HG02798 (cell line): ENCODE data around the gene GIT2.
A peak's percentile ranks its signal among the peaks of the same experiment; 100 is the strongest.
"Not testable (repeated sequence)": the region's sequence is repeated elsewhere in the genome, so short reads cannot be mapped to it uniquely, and the experiment has no call there.

Experiments
- ATAC-seq: cut with Tn5 transposase; IDR thresholded peaks from one replicate; pipeline ENCODE4 v1.9.1; 2021; ENCODE audit warnings: mild to moderate bottlenecking; ENCODE audit not compliant: unreplicated experiment, poor library complexity

Gene GIT2

GRCh38 chr12:109897029-109897428 lies 99.1 kb downstream of the GIT2 start:
- ATAC-seq: no peak

DNA sequence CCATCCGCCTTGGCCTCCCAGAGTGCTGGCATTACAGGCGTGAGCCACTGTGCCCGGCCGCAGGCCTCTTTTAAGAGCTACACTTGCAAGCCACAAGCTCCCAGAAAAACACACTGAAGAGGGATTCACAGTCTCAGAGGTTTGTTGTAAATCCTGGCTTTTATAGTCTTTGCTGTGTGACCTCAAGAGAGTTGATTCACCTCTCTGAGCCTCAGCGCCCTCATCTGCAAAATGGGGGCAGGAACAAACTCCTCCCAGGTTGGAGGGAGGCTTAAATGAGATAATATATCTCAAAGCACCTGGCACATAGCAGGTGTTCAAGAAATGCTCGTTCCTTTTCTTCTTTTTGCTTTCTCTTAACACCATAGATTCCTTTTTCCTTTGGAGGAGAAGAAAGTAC lies 100.0 kb downstream of the GIT2 start:
- ATAC-seq: no peak

DNA sequence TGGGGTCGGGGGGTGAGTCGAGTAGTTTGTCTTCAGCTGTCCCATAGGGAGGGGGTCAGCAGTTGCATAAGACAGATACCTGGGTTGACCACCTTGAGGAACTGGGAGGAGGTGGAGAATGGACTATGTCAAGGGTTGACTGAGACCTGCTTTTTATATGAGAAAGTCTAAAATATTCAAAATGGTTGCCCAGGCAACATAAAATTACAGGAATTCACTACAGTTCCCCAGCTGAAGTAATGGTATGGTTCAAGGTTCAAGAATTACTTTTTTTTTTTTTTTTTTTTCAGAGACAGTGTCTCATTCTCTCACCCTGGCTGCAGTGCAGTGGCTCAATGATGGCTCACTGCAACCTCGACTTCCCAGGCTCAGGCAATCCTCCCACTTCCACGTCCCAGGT lies 101.2 kb downstream of the GIT2 start:
- ATAC-seq: no peak

DNA sequence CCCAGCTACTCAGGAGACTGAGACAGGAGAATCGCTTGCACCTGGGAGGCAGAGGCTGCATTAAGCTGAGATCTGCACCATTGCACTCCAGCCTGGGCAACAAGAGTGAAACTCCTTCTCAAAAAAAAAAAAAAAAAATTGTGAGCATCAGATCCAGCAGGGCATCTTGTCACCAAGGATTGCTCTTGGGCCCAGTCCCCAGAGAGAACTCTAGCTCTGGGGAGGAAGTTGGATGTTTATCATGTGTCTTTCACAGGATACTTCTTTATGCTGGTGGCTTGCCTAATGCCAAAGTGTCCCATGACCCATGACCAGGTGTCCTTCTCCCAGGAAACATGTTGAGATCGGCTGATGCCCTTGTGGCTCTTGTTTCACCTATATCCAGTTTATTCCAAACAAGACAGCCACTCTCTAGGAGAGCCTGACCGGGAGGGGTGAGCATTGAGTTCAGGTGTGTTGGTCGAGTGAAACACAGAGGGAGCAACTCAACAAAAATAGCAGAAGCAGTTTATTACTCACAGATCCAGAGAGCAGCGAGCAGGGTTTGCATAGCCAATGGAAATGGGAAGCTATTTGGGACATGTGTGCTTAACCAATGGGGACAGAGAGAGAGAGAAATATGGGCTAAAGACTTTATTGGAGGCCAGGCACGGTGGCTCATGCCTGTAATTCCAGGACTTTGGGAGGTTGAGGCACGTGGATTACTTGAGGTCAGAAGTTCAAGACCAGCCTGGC lies 102.7 kb downstream of the GIT2 start:
- ATAC-seq: no peak

DNA sequence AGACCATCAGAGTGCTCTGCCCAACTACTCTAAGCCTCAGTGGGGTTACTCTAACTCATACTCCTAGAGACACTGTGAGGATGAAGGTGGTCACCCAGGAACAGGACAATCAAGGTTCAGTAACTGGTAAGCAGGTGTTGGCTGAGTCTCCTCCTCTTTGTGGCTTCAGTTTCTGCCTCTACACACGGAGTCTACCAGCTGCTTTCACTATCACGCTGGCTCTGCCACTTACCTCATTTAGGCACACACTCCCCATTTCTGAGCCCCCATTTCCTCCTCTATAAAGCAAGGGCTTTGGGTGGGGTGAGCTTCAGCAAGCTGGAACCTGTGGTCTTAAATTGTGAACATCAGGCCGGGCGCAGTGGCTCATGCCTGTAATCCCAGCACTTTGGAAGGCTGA lies 103.4 kb downstream of the GIT2 start:
- ATAC-seq: peak; percentile 76

DNA sequence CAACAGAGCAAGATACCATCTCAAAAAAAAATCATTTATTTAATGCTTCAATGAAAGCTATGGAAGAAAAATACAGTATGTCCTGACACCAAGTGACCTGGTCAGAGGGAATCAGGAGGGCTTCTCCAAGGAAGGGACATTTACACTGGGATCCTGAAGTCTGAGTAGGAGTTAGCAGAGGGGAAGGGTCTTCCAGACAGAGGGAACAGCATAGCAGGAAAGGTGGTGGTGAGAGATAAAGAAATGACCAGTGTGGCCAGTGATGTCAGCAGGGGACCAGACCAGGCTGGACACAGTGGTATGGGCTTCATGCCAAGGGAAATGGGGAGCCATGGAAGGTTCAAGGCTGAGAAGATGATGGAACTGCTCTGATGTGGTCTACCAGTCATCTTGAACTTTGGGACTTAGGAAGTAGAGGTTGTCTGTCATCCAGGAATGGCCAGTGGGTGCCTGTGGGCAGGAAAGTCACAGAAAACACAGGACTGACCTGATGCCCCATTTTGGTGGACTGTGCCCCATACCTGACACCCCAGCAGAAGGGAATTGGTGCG lies 103.9 kb downstream of the GIT2 start:
- no peak for ATAC-seq

DNA sequence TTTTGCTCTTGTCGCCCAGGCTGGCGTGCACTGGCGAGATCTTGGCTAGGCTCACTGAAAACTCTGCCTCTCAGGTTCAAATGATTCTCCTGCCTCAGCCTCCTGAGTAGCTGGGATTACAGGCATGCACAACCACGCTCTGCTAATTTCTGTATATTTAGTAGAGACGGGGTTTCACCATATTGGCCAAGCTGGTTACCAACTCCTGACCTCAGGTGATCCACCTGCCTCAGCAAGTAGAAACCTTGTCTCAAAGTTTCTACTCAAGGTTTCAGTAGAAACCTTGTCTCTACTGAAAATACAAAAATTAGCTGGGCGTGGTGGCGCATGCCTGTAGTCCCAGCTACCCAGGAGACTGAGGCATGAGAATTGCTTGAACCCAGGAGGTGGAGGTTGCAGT lies 104.4 kb downstream of the GIT2 start:
- ATAC-seq: not testable (repeated sequence)

DNA sequence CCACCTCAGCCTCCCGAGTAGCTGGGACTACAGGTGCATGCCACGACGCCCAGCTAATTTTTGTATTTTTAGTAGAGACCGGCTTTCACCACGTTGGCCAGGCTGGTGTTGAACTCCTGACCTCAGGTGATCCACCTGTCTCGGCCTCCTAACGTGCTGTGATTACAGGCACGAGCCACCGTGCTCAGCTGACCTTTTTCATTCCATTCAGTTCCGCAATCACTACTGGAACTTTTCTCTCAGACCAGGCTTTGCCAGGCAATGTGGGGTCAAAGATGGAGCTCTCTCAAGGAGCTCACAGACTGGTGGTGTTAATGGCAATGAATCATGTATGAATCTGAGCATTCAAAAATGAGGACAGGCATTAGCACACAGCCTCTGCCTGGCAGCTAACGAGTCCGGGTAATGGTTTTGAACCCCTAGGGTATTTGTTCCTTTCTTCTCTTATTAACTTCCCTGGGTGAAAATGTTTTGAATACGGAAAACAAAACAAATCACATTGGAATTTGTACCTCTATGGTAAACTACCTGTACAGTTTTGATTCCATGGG lies 105.5 kb downstream of the GIT2 start:
- ATAC-seq: no peak

DNA sequence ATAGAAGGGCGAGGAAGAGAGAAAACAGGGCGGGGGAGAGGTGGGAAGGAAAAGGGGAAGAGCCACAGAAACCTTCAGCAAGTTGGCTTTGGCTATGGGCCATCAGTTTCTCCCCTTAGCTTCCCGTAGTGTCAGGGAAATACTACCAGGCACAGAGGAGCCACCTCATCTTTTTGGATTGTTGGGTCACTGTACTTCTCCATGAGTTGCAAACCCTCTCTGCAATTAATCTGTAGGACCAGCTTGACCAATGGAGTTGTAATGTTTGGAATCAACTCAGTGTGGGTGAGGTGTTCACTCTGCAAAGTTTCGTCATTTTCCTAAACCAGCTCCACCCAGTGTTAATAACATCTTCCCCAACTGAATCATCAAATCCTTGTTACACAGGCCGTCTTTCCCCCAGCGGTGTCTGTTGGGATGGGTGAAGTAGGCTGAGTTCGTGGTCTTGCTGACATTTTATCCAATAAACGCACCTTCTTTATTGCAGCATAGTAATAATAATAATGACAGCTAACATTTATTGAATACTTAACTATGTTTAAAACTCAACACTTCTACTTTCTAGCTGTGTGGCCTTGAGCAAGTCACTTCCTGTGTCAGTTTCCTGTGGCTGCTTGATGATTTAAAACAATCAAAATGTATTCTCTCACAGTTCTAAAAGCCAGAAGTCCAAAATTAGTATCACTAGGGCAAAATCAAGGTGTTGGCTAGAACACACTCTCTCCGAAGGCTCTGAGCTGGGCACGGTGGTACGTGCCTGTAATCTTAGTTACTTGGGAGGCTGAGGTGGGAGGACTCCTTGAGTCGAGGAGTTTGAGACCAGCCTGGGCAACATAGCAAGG lies 107.8 kb downstream of the GIT2 start:
- no peak for ATAC-seq

DNA sequence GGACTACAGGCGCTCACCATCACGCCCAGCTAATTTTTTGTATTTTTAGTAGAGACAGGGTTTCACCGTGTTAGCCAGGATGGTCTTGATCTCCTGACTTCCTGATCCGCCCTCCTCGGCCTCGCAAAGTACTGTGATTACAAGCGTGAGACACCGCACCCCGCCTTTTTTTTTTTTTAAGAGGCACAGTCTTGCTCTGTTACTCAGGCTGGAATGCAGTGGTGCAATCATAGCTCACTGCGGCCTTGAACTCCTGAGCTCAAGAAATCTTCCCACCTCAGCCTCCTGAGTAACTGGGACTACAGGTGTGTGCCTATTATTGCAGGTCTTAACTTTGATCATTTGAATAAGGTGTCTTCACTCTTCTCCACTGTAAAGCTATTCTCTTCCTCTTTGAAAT lies 110.6 kb downstream of the GIT2 start:
- ATAC-seq: no peak

GRCh38 chr12:109883461-109883860 lies 112.7 kb downstream of the GIT2 start:
- no peak for ATAC-seq

- no peak for ATAC-seq
Measured at GRCh38 chr12:109881752-109882151, 114.4 kb downstream of the GIT2 start.

GRCh38 chr12:109880938-109881337 lies 115.2 kb downstream of the GIT2 start:
- no peak for ATAC-seq

GRCh38 chr12:109880043-109880931 lies 115.9 kb downstream of the GIT2 start, which contains the start of gene GLTP:
Gene GLTP (minus strand): TSS chr12:109880541. CDS start chr12:109880374, 167 bp downstream.
- peak; percentile 97 for ATAC-seq
